ENCODE data around the gene IHH.

Gene IHH

DNA sequence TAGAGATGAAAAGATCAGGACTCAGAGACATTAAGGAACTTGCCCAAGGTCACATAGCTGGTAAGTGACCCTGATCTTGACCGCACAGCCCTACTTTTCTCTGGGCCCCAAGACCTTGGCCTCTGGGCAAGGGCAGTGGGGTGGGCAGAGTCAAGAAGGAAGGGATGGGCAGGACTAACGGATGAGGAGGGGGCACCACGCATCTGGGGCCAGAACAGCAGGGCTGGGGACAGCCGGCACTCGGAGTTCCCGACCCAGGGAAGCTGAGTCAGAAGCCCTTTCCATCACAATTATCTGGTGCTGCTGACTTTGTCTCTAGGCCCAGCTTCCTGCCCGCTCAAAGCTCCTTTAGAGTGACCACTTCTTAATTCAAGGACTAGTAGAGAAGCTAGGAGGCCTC lies 33.8 kb downstream of the IHH start:
- H3K9me3 ChIP-seq, result no peaks in the 10 kb centered on the region
- no peaks in the 10 kb centered on the region for H3K4me1 ChIP-seq
- no peak overlapping the region for H3K4me3 ChIP-seq
- no peaks in the 10 kb centered on the region for H3K27me3 ChIP-seq (ENCODE audit: low read depth)
- in situ Hi-C loops (cut with MboI; ENCODE audit: low sequenced_read_pairs), result loop anchor here (5.0 kb wide), 1 partner anchor 125 kb away; no protein-coding TSS in a partner anchor
- no peaks in the 10 kb centered on the region for H3K36me3 ChIP-seq (replicated peaks)
- no peak for DNase-seq (ENCODE audit: low spot score in 2 of 2)

DNA sequence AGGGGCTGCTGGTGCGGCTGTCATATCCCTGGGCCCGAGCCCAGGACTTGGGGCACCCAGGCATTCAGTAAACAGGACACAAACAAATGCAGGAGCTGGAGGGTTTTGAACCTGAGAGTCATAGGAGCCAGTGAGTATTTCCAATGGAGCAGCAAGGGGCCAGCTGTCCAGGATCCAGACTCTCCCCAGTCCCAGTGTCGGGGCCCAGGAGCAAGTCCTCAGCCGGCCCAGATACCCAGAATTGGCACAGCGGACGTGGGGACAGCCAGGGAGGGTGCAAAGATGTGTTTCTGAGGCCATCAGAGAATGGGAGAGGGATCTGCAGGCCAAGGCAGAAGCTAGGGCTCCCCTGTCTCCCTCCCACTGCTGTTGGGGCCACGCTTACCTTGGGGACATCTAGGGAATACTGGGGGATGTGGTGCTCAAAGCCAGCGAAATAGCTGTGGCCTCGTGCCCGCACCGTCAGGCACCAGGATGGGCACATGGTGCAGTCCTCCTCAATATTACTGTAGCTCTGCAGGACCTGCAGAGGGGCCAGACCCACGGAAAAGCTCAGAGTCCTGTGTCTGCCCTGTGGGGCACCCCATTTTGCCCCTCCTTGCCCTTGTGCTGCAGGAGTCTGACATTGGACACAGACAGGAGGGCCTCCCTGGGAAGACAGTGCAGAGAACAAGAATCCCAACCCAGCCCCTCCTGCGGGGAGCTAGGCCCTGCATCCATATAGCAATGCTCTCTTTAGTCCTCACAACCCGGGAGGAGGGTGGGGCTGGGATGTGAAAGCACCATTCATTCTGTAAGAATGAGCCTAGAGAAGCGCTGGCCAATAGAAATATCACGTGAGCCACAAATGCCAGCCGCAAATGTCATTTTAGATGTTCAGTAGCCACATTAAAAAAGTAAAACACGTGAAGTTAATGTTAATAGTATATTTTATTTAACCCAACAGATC lies 34.8 kb downstream of the IHH start:
- H3K27me3 ChIP-seq (ENCODE audit: low read depth), result no peaks in the 10 kb centered on the region
- DNase-seq (ENCODE audit: low spot score in 2 of 2), result no peak
- in situ Hi-C loops (cut with MboI; ENCODE audit: low sequenced_read_pairs), result loop anchor here (5.0 kb wide), 1 partner anchor 126 kb away; no protein-coding TSS in a partner anchor
- H3K4me1 ChIP-seq, result no peaks in the 10 kb centered on the region
- H3K36me3 ChIP-seq (replicated peaks), result no peaks in the 10 kb centered on the region
- H3K9me3 ChIP-seq, result no peaks in the 10 kb centered on the region
- no peak overlapping the region for H3K4me3 ChIP-seq

DNA sequence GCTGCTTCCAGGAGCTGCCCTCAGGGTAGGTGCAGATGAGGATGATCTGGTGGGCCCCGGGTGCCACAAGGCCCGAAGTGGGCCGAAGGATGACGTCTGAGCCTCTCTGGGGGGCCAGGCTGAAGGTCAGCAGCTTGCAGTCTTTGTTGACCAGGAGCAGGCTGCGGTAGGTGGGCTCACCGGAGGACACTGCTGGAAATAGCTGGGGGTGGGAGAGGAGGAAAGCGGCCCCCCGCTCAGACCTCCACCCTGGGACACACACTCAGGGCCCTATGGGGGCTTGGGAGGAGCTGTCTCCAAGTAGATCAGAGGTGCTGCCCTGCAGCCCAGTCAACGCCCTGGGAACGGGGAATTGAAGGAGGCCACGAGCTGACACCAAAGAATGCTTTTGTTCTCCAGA lies 36.7 kb downstream of the IHH start:
- H3K36me3 ChIP-seq (replicated peaks), result no peaks in the 10 kb centered on the region
- no peaks in the 10 kb centered on the region for H3K9me3 ChIP-seq
- H3K27me3 ChIP-seq (ENCODE audit: low read depth), result peaks cover 3% of the 10 kb centered on the region; the same call in 1 of the 2 replicates
- H3K4me3 ChIP-seq, result no peak overlapping the region
- no peak for DNase-seq (ENCODE audit: low spot score in 2 of 2)
- H3K4me1 ChIP-seq, result no peaks in the 10 kb centered on the region
- in situ Hi-C loops (cut with MboI; ENCODE audit: low sequenced_read_pairs), result no loop called here

DNA sequence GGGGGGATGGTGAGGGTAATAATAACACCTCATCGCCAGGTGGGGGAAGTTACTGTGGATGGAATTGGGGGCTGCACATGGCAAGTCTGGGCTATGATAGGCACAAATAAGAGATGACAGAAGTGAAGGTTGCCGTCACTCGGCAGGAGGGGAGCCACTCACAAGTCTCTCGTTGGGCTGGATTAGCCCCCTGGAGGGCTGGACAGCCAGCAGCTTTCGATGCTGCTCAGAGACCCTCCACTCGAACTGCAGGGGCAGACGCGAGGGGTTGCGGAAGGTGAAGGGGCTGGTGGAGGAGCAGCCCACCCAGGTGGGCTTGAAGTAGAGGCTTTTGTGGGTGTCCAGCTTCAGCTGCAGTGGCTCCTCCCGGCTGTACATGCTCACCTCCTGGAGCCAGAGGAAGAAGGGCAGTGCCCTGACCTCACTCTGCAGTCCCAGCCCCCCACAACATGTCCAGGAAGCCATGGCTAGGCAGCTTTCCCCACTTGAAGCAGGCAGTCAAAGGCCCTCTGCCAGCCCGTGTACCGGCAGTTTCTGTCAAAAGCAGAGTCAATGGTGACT lies 37.6 kb downstream of the IHH start:
- no peak overlapping the region for H3K4me3 ChIP-seq
- no peak for DNase-seq (ENCODE audit: low spot score in 2 of 2)
- in situ Hi-C loops (cut with MboI; ENCODE audit: low sequenced_read_pairs), result no loop called here
- H3K9me3 ChIP-seq, result no peaks in the 10 kb centered on the region
- no peaks in the 10 kb centered on the region for H3K36me3 ChIP-seq (replicated peaks)
- H3K27me3 ChIP-seq (ENCODE audit: low read depth), result peaks cover 3% of the 10 kb centered on the region; the same call in 1 of the 2 replicates
- H3K4me1 ChIP-seq, result no peaks in the 10 kb centered on the region

DNA sequence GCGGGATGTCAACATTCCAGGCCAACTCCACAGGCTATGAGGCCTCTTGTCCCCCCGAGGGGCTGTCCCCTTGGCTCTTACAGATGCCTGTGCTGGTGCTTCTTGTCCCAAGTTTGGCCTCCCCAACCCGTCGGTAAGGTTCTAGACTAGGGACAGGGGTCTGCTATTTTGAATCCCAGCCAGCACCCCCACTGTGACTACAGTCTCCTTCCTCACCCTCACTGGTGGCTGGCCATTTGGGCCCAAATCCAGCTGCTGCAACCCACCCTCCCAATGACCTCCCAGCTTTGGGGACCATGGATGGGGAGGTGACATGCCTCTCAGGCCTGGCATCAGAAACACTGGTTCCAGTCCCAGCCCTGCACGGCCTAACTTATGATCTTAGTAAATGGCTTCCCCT lies 38.1 kb downstream of the IHH start:
- no peak for DNase-seq (ENCODE audit: low spot score in 2 of 2)
- peaks cover 3% of the 10 kb centered on the region; the same call in 1 of the 2 replicates for H3K27me3 ChIP-seq (ENCODE audit: low read depth)
- in situ Hi-C loops (cut with MboI; ENCODE audit: low sequenced_read_pairs), result no loop called here
- H3K9me3 ChIP-seq, result no peaks in the 10 kb centered on the region
- H3K36me3 ChIP-seq (replicated peaks), result no peaks in the 10 kb centered on the region
- no peak overlapping the region for H3K4me3 ChIP-seq
- no peaks in the 10 kb centered on the region for H3K4me1 ChIP-seq

DNA sequence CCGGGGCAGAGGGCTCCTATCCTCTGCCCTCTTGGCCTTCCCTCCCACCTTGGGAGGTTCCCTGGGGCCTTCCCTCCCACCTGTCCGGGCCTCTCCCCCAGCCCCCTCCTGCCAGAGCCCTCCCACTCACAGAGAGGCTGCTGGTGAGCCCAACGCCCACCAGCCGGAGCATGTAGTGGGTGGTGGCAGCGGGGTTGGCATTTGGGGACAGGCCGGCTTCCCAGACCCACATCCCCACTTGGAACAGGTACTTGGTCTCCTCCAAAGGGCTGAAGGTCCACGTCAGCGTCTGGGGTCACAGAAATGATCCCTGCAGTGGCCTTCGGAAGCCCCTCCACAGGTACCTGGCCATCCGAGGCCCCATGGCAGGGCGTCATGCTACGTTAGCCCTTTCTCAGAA lies 38.7 kb downstream of the IHH start:
- no peaks in the 10 kb centered on the region for H3K9me3 ChIP-seq
- no peaks in the 10 kb centered on the region for H3K36me3 ChIP-seq (replicated peaks)
- no peak for DNase-seq (ENCODE audit: low spot score in 2 of 2)
- in situ Hi-C loops (cut with MboI; ENCODE audit: low sequenced_read_pairs), result no loop called here
- H3K4me1 ChIP-seq, result no peaks in the 10 kb centered on the region
- H3K4me3 ChIP-seq, result no peak overlapping the region
- peaks cover 3% of the 10 kb centered on the region; the same call in 1 of the 2 replicates for H3K27me3 ChIP-seq (ENCODE audit: low read depth)

DNA sequence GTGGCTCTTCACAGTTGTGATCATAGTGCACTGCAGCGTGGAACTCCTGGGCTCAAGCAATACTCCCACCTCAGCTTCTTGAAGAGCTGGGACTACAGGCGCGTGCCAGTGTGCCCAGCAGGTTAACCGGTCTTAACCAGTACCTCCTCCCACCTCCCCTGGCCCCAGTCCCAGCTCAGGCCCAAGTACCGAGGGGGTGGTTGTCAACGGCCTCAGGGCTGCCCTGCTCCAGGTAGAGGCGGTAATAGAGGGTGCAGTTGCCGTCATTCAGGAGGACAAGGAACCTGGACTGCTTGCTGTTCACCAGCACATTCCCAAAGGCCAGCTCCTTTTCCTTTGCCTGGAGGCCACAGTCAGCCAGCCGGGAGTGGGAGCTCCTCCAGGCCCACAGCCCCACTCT lies 39.1 kb downstream of the IHH start:
- H3K4me3 ChIP-seq, result no peak overlapping the region
- H3K4me1 ChIP-seq, result no peaks in the 10 kb centered on the region
- DNase-seq (ENCODE audit: low spot score in 2 of 2), result no peak
- in situ Hi-C loops (cut with MboI; ENCODE audit: low sequenced_read_pairs), result no loop called here
- peaks cover 3% of the 10 kb centered on the region; the same call in 1 of the 2 replicates for H3K27me3 ChIP-seq (ENCODE audit: low read depth)
- H3K36me3 ChIP-seq (replicated peaks), result no peaks in the 10 kb centered on the region
- H3K9me3 ChIP-seq, result no peaks in the 10 kb centered on the region

DNA sequence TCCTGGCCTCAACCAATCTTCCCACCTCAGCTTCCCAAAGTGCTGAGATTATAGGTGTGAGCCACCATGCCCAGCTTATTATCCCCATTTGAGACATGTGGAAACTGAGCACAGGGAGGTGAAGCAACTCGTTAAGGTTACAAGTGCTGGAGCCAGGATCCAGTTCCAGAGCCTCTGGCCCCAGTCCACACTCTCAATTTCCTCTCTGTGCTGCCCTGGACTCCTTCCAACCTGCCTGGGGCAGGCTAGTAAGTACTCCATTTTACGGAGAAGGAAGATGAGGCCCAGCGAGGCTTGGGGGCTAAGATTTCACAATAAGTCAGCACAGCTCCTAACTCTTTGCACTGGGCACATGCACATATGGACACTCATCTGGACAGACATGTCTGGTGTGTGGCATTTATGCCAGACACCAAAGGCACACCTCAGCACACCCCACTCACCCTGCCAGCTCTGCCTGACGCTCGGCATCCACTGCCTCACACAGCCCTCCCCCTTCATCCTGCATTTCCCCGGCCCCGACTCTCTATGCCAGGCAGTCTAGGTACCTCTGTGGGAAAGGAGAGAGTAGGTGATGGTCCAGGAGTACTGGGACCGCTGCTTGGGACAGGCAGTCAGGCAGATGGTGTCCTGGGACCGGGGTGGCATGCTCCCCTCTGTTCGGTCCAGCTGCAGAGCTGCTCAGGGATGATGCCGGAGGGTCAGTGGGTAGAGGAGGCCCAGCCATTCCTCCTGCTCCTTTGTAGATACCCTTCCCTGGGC lies 39.9 kb downstream of the IHH start:
- Histone ChIP-seq H3K36me3 (replicated peaks) (no peaks in the 10 kb centered on the region), H3K4me1 (no peaks in the 10 kb centered on the region), H3K4me3 (no peak overlapping the region), H3K9me3 (no peaks in the 10 kb centered on the region), H3K27me3 (ENCODE audit: low read depth) (peaks cover 3% of the 10 kb centered on the region; the same call in 1 of the 2 replicates)
- in situ Hi-C loops (cut with MboI; ENCODE audit: low sequenced_read_pairs), result no loop called here
- DNase-seq (ENCODE audit: low spot score in 2 of 2), result no peak

DNA sequence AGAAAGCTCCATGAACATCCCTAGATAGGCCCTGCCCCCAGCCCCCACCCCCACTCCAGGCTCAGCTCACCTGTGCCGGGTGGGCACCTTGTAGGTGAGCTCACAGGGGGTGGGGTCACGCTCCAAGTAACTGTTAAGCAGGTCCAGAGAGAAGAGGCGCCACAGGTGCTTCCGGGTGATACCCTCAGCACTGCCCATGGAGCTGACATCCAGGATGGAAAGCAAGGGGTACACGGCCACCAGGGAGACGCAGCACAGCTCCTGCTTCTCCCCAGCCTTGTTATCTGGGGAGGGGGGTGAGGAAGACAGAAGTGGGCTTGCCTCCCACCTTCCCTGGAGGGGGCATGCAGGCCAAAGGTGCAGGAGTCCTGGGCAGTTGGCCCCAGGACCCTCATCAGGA lies 41.3 kb downstream of the IHH start:
- DNase-seq (ENCODE audit: low spot score in 2 of 2), result no peak
- Histone ChIP-seq H3K27me3 (ENCODE audit: low read depth) (peaks cover 3% of the 10 kb centered on the region; the same call in 1 of the 2 replicates), H3K4me3 (no peak overlapping the region), H3K36me3 (replicated peaks) (no peaks in the 10 kb centered on the region), H3K4me1 (no peaks in the 10 kb centered on the region), H3K9me3 (no peaks in the 10 kb centered on the region)
- in situ Hi-C loops (cut with MboI; ENCODE audit: low sequenced_read_pairs), result no loop called here

DNA sequence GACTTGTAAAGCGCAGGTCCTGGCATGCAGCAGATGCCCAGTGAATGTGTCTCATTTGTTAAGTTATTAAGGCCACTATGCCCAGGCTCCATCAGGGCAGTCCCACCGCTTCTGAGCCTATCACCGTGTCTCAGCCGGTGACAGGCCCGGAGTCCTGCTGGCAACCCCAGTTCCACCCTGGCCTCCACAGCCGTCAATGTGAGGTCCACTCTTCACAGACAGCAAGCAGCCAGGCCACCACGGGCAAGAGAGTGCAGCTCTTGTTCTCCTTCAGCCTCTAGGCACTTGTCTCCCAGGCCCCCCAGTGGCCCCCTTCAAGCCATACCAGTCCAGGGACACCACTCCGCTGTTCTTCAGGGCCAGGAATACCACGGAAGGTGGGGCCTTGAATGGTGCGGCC lies 42.0 kb downstream of the IHH start:
- H3K4me3 ChIP-seq, result no peak overlapping the region
- H3K9me3 ChIP-seq, result no peaks in the 10 kb centered on the region
- H3K27me3 ChIP-seq (ENCODE audit: low read depth), result peaks cover 3% of the 10 kb centered on the region; the same call in 1 of the 2 replicates
- in situ Hi-C loops (cut with MboI; ENCODE audit: low sequenced_read_pairs), result no loop called here
- H3K4me1 ChIP-seq, result no peaks in the 10 kb centered on the region
- H3K36me3 ChIP-seq (replicated peaks), result no peaks in the 10 kb centered on the region
- no peak for DNase-seq (ENCODE audit: low spot score in 2 of 2)

DNA sequence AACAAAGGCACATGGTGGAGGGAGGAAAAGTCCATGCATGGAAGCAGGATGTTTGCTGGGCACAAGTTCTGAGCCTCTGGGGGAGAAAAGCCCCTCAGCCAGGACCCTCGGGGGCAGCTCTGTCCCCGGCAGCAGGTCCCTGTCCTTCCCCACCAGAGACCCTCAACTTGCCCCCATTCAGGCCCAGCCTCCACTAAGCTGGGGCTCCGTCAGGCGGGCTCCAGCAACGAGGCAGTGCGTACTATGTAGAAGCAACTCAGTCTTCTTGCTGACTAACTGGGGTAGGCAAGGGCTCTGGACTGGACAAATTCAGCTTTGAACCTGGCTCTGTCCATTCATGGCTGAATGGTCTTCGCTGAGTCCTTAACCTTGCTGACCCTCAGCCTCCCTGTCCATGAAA lies 42.4 kb downstream of the IHH start:
- Histone ChIP-seq H3K9me3 (no peaks in the 10 kb centered on the region), H3K4me1 (no peaks in the 10 kb centered on the region), H3K27me3 (ENCODE audit: low read depth) (peaks cover 3% of the 10 kb centered on the region; the same call in 1 of the 2 replicates), H3K36me3 (replicated peaks) (no peaks in the 10 kb centered on the region), H3K4me3 (no peak overlapping the region)
- in situ Hi-C loops (cut with MboI; ENCODE audit: low sequenced_read_pairs), result no loop called here
- DNase-seq (ENCODE audit: low spot score in 2 of 2), result no peak

DNA sequence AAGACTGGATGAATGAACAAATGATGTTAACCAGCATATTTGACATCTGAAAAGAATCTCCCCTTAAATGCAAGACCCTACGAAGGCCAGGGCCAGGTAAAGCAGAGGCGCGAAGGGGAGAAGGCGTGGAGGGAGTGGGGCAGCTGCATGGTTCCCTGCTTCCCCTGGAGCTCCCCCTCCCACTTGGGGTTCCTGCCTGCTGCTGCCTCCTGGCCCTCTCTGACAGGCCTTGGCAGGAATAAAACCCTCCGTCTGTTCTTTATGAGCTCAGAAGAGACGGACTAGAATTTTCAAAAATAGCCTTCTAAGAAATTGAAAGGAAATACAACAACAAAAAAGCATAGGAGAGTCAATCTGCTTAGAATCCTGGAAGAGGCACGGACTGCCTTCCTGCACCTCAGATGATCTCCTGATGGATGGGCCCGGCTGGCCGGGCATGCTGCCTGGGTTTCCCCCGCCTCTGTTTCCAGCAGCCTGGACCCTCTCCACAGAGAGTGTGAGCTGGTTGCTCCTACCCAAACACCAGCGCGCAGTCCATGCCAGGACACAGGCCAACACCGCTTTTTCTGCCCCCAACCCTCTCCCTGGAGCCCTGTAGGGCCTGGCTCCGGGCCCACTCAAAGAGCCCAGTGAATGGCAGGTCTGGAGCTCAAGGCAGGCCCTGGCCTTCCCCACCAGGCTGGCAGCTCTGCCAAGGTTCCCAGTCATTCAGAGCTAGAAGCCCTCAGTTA lies 43.4 kb downstream of the IHH start:
- Histone ChIP-seq H3K4me3 (no peak overlapping the region), H3K9me3 (no peaks in the 10 kb centered on the region), H3K36me3 (replicated peaks) (no peaks in the 10 kb centered on the region), H3K27me3 (ENCODE audit: low read depth) (peaks cover 3% of the 10 kb centered on the region; the same call in 1 of the 2 replicates), H3K4me1 (no peaks in the 10 kb centered on the region)
- DNase-seq (ENCODE audit: low spot score in 2 of 2), result no peak
- in situ Hi-C loops (cut with MboI; ENCODE audit: low sequenced_read_pairs), result no loop called here

DNA sequence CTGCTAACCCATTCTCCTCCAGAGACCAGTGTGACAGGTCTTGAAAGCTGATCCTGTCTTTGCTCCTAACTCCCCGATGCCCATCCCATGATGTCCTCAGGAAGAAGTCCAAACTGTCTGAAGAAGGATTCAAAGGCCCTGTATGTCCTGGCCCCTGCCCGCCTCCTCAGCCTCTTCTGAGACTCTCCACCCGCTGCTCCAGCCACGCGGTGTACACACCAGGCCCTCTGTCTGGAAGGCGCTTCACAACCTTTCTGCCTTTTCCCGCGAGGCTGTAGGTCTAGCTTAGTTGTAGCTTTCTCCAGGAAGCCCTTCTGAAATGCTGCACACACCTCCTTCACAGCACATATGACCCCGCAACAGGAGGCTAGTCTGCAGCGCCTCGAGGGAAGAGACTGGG lies 44.0 kb downstream of the IHH start:
- Histone ChIP-seq H3K27me3 (ENCODE audit: low read depth) (peaks cover 3% of the 10 kb centered on the region; the same call in 1 of the 2 replicates), H3K9me3 (no peaks in the 10 kb centered on the region), H3K4me1 (no peaks in the 10 kb centered on the region), H3K4me3 (no peak overlapping the region), H3K36me3 (replicated peaks) (no peaks in the 10 kb centered on the region)
- DNase-seq (ENCODE audit: low spot score in 2 of 2), result no peak
- in situ Hi-C loops (cut with MboI; ENCODE audit: low sequenced_read_pairs), result no loop called here

All from HAP-1 (cell line).